Bronchial smooth muscle cell (primary cell): ENCODE measurements around the gene SPOCK2. TPM values are rescaled to one million over a fixed set of nuclear protein-coding genes. Genes with fewer than 3 reads are reported as not detected.

Experiments
- total RNA-seq: library from RNA; depleted of rRNA; stranded (reverse); fragments of >200 nt; gene quantifications from 2 replicates; pipeline ENCODE4 v1.2.1, GENCODE V29; 2014

SPOCK2 gene, protein sequence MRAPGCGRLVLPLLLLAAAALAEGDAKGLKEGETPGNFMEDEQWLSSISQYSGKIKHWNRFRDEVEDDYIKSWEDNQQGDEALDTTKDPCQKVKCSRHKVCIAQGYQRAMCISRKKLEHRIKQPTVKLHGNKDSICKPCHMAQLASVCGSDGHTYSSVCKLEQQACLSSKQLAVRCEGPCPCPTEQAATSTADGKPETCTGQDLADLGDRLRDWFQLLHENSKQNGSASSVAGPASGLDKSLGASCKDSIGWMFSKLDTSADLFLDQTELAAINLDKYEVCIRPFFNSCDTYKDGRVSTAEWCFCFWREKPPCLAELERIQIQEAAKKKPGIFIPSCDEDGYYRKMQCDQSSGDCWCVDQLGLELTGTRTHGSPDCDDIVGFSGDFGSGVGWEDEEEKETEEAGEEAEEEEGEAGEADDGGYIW
- 0.95 and 2.0 TPM in 2 replicates for total RNA-seq

DNA sequence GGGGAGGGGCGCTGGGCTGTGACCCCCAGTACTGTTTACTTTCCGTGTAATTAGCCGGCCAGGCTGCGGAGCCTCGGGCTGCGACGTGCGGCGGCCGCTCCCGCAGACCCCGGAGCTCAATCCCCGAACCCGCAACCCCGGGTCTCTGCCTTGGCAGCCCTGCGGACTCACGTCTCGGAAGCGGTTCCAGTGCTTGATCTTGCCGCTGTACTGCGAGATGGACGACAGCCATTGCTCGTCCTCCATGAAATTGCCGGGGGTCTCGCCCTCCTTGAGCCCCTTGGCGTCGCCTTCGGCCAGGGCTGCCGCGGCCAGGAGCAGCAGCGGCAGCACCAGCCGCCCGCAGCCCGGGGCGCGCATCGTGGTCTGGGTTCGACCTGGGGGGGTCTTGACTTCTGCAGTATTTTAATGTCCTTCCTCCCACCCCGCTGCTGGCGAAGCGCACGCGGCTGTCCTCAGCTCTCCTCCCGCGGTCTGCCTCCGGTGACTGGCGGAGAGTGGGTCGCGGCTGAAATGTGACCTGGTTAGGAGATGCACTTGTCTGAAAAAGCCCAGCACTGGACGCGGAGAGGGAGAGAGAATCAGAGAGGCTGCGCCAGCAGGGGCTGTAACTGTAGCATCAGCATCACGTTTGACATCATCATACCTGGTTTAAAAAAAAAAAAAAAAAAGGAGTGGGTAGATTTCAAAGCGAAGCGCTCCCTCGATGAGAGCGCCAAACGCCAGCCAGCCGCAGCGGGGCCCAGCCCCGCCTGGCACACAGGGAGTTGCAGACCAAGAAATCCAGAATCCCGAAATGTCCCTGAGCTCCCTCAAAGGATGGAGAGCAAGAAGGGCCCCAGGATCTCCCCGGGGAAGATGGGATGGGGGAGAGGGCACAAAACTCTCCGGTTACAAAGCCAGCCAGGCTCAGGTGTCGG, at the start of gene SPOCK2:
Gene SPOCK2, minus strand, starts transcription at position 583 of the 920 bp plus-strand sequence. Its CDS starts 223 bp downstream, at position 360.

Other genes starting within 250 kb of the SPOCK2 start
- 1,004 and 1,786 TPM in 2 replicates for gene PSAP, start 237.3 kb downstream of the SPOCK2 start, total RNA-seq
- 13.4 and 16.9 TPM in 2 replicates for gene CHST3, start 124.2 kb downstream of the SPOCK2 start, total RNA-seq
- gene ANAPC16, start 127.5 kb upstream of the SPOCK2 start, total RNA-seq: 40.4 and 45.2 TPM in 2 replicates
- 29.0 and 37.5 TPM in 2 replicates for gene ASCC1, start 127.7 kb upstream of the SPOCK2 start, total RNA-seq
- gene DDIT4, start 185.4 kb upstream of the SPOCK2 start, total RNA-seq: 223 and 361 TPM in 2 replicates